Neutrophil (primary cell): ENCODE data around the gene FGF5.

Experiments
- H3K27ac ChIP-seq: fragments of 200-600 bp; sonication (generic); 2 replicates; pipeline ENCODE4 v1.5.1; 2016; ENCODE audit warnings: mild to moderate bottlenecking, moderate library complexity
- H3K27me3 ChIP-seq: fragments of 200-600 bp; sonication (generic); 2 replicates; pipeline ENCODE4 v1.6.0; 2016; ENCODE audit warnings: mild to moderate bottlenecking
- H3K36me3 ChIP-seq: fragments of 200-600 bp; sonication (generic); 2 replicates; pipeline ENCODE4 v1.5.1; 2017
- H3K4me1 ChIP-seq, 2 experiments: fragments of 200-600 bp in 1 of 2; sonication (generic) in 1 of 2; 1 replicate in 1 of 2; 2 replicates in 1 of 2; pipeline versions ENCODE4 v1.5.1 to v1.6.1; 2013 to 2016; ENCODE audit warnings: low read depth in 1 of 2, low read length in 1 of 2, mild to moderate bottlenecking in 1 of 2, moderate library complexity in 1 of 2; ENCODE audit not compliant: control insufficient read depth in 1 of 2, insufficient read depth in 1 of 2
- H3K4me3 ChIP-seq, 2 experiments: fragments of 200-600 bp in 1 of 2; sonication (generic) in 1 of 2; 1 replicate in 1 of 2; 2 replicates in 1 of 2; pipeline ENCODE4 v1.5.1; 2013 to 2016; ENCODE audit warnings: low read depth in 1 of 2, low read length in 1 of 2, mild to moderate bottlenecking in 1 of 2, moderate library complexity in 1 of 2
- H3K9me3 ChIP-seq: fragments of 200-600 bp; sonication (generic); 2 replicates; pipeline ENCODE4 v1.5.1; 2016
- TF ChIP-seq, protein P1 (sequence below): fragments of 200-600 bp; sonication (generic); IDR thresholded peaks from 2 replicates; pipeline ENCODE4 v1.5.1; 2016; ENCODE audit warnings: antibody characterized with exemption

FGF5 gene

DNA sequence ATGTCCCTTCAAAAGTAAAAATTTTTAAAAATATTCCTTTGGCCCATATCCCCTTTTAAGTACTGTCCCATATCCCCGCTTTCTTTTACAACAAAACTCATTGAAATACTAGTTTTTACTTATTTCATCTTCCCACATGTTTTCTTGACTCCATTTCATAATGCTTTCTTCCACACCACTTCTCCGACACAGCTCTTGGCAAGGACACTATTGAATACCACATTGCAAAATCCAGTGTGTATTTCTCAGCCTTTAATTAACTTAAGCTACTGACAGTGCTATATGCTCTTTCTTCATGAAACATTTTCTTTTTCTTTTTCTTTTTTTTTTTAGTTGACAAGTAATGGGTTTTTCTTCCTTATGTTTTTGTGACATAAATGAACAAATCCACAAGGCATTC, 40.4 kb upstream of the FGF5 start:
- TF ChIP-seq, protein P1, sequence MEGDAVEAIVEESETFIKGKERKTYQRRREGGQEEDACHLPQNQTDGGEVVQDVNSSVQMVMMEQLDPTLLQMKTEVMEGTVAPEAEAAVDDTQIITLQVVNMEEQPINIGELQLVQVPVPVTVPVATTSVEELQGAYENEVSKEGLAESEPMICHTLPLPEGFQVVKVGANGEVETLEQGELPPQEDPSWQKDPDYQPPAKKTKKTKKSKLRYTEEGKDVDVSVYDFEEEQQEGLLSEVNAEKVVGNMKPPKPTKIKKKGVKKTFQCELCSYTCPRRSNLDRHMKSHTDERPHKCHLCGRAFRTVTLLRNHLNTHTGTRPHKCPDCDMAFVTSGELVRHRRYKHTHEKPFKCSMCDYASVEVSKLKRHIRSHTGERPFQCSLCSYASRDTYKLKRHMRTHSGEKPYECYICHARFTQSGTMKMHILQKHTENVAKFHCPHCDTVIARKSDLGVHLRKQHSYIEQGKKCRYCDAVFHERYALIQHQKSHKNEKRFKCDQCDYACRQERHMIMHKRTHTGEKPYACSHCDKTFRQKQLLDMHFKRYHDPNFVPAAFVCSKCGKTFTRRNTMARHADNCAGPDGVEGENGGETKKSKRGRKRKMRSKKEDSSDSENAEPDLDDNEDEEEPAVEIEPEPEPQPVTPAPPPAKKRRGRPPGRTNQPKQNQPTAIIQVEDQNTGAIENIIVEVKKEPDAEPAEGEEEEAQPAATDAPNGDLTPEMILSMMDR = no peak
- no peak overlapping the region for H3K27ac ChIP-seq
- no peaks in the 10 kb centered on the region for H3K27me3 ChIP-seq
- no peak overlapping the region for H3K4me3 ChIP-seq
- H3K4me1 ChIP-seq = no peaks in the 10 kb centered on the region
- no peaks in the 10 kb centered on the region for H3K9me3 ChIP-seq
- no peaks in the 10 kb centered on the region for H3K36me3 ChIP-seq

DNA sequence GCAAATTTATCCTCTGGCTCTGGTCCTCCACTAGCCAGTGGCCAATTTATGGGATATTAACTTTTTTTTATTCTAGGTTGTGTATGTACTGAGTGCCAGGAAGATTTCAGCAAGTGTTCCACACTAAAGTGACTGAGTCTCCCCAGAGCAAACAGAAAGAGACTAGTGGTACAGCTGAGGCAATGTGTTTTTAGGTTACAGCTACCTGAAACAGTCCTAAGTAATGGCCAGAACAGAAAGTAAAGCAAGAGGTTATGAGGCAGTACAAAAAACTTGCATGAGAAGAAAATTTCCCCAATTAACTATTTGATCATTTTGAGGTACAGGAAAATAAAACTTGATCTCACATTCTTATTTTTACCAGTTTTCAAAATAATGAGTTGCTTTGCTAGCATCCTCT, 38.0 kb upstream of the FGF5 start:
- no peak overlapping the region for H3K4me3 ChIP-seq

DNA sequence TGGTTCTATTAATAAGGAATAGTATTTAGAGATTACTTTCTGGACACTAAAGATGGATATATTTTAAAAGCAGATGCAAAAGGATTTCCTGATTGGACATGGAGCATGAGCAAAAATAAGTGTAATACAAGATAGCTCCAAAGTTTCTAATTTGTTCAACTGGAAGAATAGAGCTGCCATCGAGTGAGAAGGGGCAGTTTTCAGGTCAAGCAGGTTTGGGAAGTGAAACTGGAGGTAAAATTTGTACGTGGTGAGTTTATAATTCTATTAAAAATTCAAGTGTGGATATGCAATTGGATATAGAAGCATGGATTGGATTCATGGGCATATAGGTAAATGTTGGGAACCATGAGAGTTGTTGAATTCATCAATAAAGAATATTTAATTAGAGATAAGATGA, 37.3 kb upstream of the FGF5 start:
- Histone ChIP-seq H3K27ac (no peak overlapping the region), H3K36me3 (no peaks in the 10 kb centered on the region), H3K4me3 (no peak overlapping the region), H3K9me3 (no peaks in the 10 kb centered on the region), H3K4me1 (no peaks in the 10 kb centered on the region), H3K27me3 (no peaks in the 10 kb centered on the region)
- TF ChIP-seq, protein P1 = no peak

More for the DNA sequence above, 38.0 kb upstream of the FGF5 start:
- H3K9me3 ChIP-seq = no peaks in the 10 kb centered on the region
- TF ChIP-seq, protein P1 = no peak
- H3K27ac ChIP-seq = no peak overlapping the region
- H3K4me1 ChIP-seq = no peaks in the 10 kb centered on the region
- H3K27me3 ChIP-seq = no peaks in the 10 kb centered on the region
- no peaks in the 10 kb centered on the region for H3K36me3 ChIP-seq

DNA sequence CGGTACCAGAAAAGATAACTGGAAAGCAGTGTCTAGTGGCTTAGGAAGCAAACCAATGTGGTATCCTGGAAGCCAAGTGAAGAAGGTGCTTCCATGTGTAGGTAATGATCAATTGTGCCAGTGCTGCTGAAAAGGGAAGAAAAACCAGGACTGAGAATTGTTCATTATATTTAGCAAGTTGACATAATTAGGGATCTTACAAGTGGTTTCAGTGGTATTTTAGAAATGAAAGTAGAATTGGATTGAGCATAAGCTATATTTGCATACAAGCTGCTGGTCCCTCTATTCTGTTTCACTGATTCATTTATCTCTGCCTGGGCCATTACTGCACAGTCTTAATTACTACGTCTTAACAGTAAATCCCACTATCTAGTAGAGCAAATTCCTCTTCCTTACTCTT, 36.9 kb upstream of the FGF5 start:
- TF ChIP-seq, protein P1 = no peak
- H3K4me1 ChIP-seq = no peaks in the 10 kb centered on the region
- H3K4me3 ChIP-seq = no peak overlapping the region
- H3K9me3 ChIP-seq = no peaks in the 10 kb centered on the region
- no peaks in the 10 kb centered on the region for H3K36me3 ChIP-seq
- no peaks in the 10 kb centered on the region for H3K27me3 ChIP-seq
- H3K27ac ChIP-seq = no peak overlapping the region

DNA sequence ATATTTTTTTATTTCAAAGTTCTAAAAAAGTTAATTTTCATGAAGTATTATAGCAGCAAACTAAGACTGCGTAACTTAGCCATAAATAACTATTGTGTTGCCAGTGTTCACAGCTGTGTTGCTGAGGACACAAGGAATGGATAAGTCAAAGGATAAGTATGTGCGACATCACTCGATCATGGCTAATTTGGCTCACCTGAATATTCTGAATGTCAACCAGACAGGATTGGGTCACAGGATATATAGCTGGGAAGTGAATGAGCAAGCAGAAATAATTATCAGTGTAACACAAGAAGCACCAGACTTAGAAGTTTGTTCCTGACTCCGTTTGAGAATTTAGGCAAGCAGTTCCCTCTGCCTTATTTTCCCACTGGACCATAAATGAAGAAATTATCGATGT, 35.3 kb upstream of the FGF5 start:
- H3K27ac ChIP-seq = no peak overlapping the region
- no peaks in the 10 kb centered on the region for H3K4me1 ChIP-seq
- no peaks in the 10 kb centered on the region for H3K36me3 ChIP-seq
- H3K4me3 ChIP-seq = no peak overlapping the region
- H3K27me3 ChIP-seq = no peaks in the 10 kb centered on the region
- TF ChIP-seq, protein P1 = no peak
- no peaks in the 10 kb centered on the region for H3K9me3 ChIP-seq

DNA sequence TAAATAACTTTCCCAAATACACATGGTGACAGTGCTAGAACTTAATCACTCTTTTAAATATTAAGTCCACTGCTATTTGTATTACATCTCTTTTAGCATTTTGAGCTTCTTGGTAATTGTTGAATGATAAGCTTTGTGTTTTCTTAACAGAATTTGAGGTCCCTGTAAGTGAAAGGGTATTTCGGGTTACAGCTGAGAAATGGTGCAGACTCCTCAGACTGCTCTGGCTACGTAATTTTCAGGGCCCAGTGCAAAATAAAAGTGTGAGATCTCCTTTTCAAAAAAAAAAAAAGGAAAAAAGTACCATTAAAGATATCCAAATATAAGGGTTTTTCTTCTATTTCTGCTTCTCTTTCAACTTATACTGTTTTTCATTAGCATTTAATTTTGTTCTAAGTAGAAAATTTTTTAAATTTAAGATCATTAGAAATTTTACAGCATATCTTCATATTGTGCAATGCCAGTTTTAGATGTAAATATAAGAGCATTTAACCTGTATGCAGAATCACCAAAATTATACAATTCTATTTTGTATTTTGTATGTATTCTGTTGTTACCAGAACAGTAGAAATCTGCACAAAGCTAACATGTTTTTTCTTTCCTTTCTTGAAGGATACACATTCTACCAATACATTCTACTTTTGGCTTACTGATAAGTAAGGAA, 33.6 kb upstream of the FGF5 start:
- TF ChIP-seq, protein P1 = no peak
- Histone ChIP-seq H3K4me3 (no peak overlapping the region), H3K36me3 (no peaks in the 10 kb centered on the region), H3K9me3 (no peaks in the 10 kb centered on the region), H3K27ac (no peak overlapping the region), H3K27me3 (no peaks in the 10 kb centered on the region), H3K4me1 (no peaks in the 10 kb centered on the region)
